ENCODE results near the gene VHLL. TPM values are rescaled to one million over a fixed set of nuclear protein-coding genes. Genes with fewer than 3 reads are reported as not detected.

VHLL gene
- total and polyA plus RNA-seq, 2 experiments from 2014 or later, result not detected

GRCh38 chr1:156281281-156281680 is 17.8 kb downstream of the VHLL start:
- peaks cover 17% of the 10 kb centered on the region for H3K4me1 ChIP-seq (ENCODE audit: insufficient read depth)
- peaks cover 21% of the 10 kb centered on the region for H4K20me1 ChIP-seq (ENCODE audit: insufficient read depth, poor library complexity, severe bottlenecking)
- TF ChIP-seq EZH2 (IDR thresholded peaks at IDR 0.05; ENCODE audit: borderline replicate concordance) (no peak), EZH2phosphoT487 (IDR thresholded peaks at IDR 0.05; ENCODE audit: low read depth, severe bottlenecking, unreplicated experiment) (no peak), CTCF (IDR thresholded peaks at IDR 0.05; ENCODE audit: poor library complexity) (no peak)
- WGBS (ENCODE audit: low lambda C conversion rate, missing lambda C conversion rate), result 47% methylated on average over 8 of the region's 8 CpGs
- H3K36me3 ChIP-seq (replicated peaks; ENCODE audit: insufficient read depth, low read depth), result peaks cover 7% of the 10 kb centered on the region
- no peak overlapping the region for H2AFZ ChIP-seq
- peaks cover 49% of the 10 kb centered on the region for H3K79me2 ChIP-seq
- H3K27ac ChIP-seq, result peak overlapping the region; percentile 94
- no peaks in the 10 kb centered on the region for H3K9me3 ChIP-seq (ENCODE audit: low read depth)
- H3K4me3 ChIP-seq, result peak overlapping the region; percentile 62
- H3K27me3 ChIP-seq, result no peaks in the 10 kb centered on the region
- no peaks in the 10 kb centered on the region for H3K9me2 ChIP-seq (replicated peaks; ENCODE audit: insufficient read depth)
- H3K4me2 ChIP-seq, result peak overlapping the region; percentile 89
- DNase-seq (ENCODE audit: low spot score), result peak; percentile 45

- Histone ChIP-seq H3K4me2 (no peak overlapping the region), H4K20me1 (ENCODE audit: insufficient read depth, poor library complexity, severe bottlenecking) (peaks cover 21% of the 10 kb centered on the region), H3K4me3 (no peak overlapping the region), H3K36me3 (replicated peaks; ENCODE audit: insufficient read depth, low read depth) (peaks cover 7% of the 10 kb centered on the region), H3K79me2 (peaks cover 49% of the 10 kb centered on the region), H3K27ac (no peak overlapping the region), H3K9me3 (ENCODE audit: low read depth) (no peaks in the 10 kb centered on the region), H3K27me3 (no peaks in the 10 kb centered on the region), H2AFZ (no peak overlapping the region), H3K4me1 (ENCODE audit: insufficient read depth) (peaks cover 17% of the 10 kb centered on the region), H3K9me2 (replicated peaks; ENCODE audit: insufficient read depth) (no peaks in the 10 kb centered on the region)
- DNase-seq (ENCODE audit: low spot score), result no peak
- 95% methylated on average over 3 of the region's 3 CpGs for WGBS (ENCODE audit: low lambda C conversion rate, missing lambda C conversion rate)
- TF ChIP-seq CTCF (IDR thresholded peaks at IDR 0.05; ENCODE audit: poor library complexity), result no peak
- no peak for TF ChIP-seq EZH2phosphoT487 (IDR thresholded peaks at IDR 0.05; ENCODE audit: low read depth, severe bottlenecking, unreplicated experiment)
- no peak for TF ChIP-seq EZH2 (IDR thresholded peaks at IDR 0.05; ENCODE audit: borderline replicate concordance)
These were observed 19.3 kb downstream of the VHLL start for GRCh38 chr1:156279837-156280236.

GRCh38 chr1:156276966-156277381 is 22.1 kb downstream of the VHLL start:
- no peaks in the 10 kb centered on the region for H3K9me3 ChIP-seq (ENCODE audit: low read depth)
- no peak overlapping the region for H3K4me3 ChIP-seq
- H3K36me3 ChIP-seq (replicated peaks; ENCODE audit: insufficient read depth, low read depth), result peaks cover 7% of the 10 kb centered on the region
- H3K27ac ChIP-seq, result no peak overlapping the region
- TF ChIP-seq CTCF (IDR thresholded peaks at IDR 0.05; ENCODE audit: poor library complexity) (no peak), EZH2phosphoT487 (IDR thresholded peaks at IDR 0.05; ENCODE audit: low read depth, severe bottlenecking, unreplicated experiment) (no peak), EZH2 (IDR thresholded peaks at IDR 0.05; ENCODE audit: borderline replicate concordance) (no peak)
- no peak overlapping the region for H3K4me2 ChIP-seq
- no peaks in the 10 kb centered on the region for H3K27me3 ChIP-seq
- 77% methylated on average over 6 of the region's 6 CpGs for WGBS (ENCODE audit: low lambda C conversion rate, missing lambda C conversion rate)
- peaks cover 9% of the 10 kb centered on the region for H3K4me1 ChIP-seq (ENCODE audit: insufficient read depth)
- DNase-seq (ENCODE audit: low spot score), result peak; percentile 34
- peaks cover 40% of the 10 kb centered on the region for H3K79me2 ChIP-seq
- no peak overlapping the region for H2AFZ ChIP-seq
- no peaks in the 10 kb centered on the region for H3K9me2 ChIP-seq (replicated peaks; ENCODE audit: insufficient read depth)
- peaks cover 21% of the 10 kb centered on the region for H4K20me1 ChIP-seq (ENCODE audit: insufficient read depth, poor library complexity, severe bottlenecking)

GRCh38 chr1:156276532-156276931 is 22.6 kb downstream of the VHLL start:
- H3K27ac ChIP-seq, result no peak overlapping the region
- peaks cover 21% of the 10 kb centered on the region for H4K20me1 ChIP-seq (ENCODE audit: insufficient read depth, poor library complexity, severe bottlenecking)
- peaks cover 7% of the 10 kb centered on the region for H3K36me3 ChIP-seq (replicated peaks; ENCODE audit: insufficient read depth, low read depth)

More at GRCh38 chr1:156276532-156276931, 22.6 kb downstream of the VHLL start:
- no peaks in the 10 kb centered on the region for H3K9me3 ChIP-seq (ENCODE audit: low read depth)
- H3K79me2 ChIP-seq, result peaks cover 35% of the 10 kb centered on the region
- TF ChIP-seq EZH2phosphoT487 (IDR thresholded peaks at IDR 0.05; ENCODE audit: low read depth, severe bottlenecking, unreplicated experiment) (no peak), EZH2 (IDR thresholded peaks at IDR 0.05; ENCODE audit: borderline replicate concordance) (no peak), CTCF (IDR thresholded peaks at IDR 0.05; ENCODE audit: poor library complexity) (no peak)
- H3K4me1 ChIP-seq (ENCODE audit: insufficient read depth), result peaks cover 8% of the 10 kb centered on the region
- no peaks in the 10 kb centered on the region for H3K9me2 ChIP-seq (replicated peaks; ENCODE audit: insufficient read depth)
- no peaks in the 10 kb centered on the region for H3K27me3 ChIP-seq
- no peak overlapping the region for H2AFZ ChIP-seq
- no peak overlapping the region for H3K4me2 ChIP-seq
- DNase-seq (ENCODE audit: low spot score), result no peak
- no peak overlapping the region for H3K4me3 ChIP-seq
